HG03521 (cell line): ENCODE results near the gene SGSM2.

Source experiments
- ATAC-seq: cut with Tn5 transposase; IDR thresholded peaks from one replicate; pipeline ENCODE4 v1.9.1; 2021; ENCODE audit warnings: mild to moderate bottlenecking, moderate library complexity; ENCODE audit not compliant: unreplicated experiment

Gene SGSM2

GRCh38 chr17:2336215-2336851 is 968 bp upstream of the SGSM2 start, which contains the start of gene TSR1:
TSS of gene TSR1 (minus strand) at chr17:2336457. CDS start at chr17:2336427, 30 bp downstream.
- ATAC-seq = peak; percentile 72

GRCh38 chr17:2337544-2338314 is 428 bp downstream of the SGSM2 start:
- peak; percentile 32 for ATAC-seq

GRCh38 chr17:2338315-2338657 is 985 bp downstream of the SGSM2 start:
- ATAC-seq = no peak

GRCh38 chr17:2343421-2343820 is 6.1 kb downstream of the SGSM2 start:
- no peak for ATAC-seq

DNA sequence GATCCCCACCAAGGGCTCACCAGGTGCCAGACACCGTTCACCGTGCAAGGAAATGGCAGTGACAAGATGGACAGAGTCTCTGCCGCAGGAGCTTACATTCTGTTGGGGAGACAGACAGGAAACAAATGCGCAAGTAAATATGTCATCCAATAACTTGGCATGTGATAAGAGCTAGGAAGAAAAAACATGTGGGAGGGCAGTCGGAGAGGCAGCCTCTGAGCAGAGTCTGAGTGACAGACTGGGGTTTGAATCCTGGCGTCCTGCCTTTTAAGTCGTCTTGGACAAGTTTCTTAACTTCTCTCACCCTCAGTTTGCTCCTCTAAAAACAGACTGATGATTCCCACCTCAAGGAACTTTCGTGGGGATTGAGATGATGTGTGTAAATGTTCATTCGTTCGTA is 7.2 kb downstream of the SGSM2 start:
- no peak for ATAC-seq

DNA sequence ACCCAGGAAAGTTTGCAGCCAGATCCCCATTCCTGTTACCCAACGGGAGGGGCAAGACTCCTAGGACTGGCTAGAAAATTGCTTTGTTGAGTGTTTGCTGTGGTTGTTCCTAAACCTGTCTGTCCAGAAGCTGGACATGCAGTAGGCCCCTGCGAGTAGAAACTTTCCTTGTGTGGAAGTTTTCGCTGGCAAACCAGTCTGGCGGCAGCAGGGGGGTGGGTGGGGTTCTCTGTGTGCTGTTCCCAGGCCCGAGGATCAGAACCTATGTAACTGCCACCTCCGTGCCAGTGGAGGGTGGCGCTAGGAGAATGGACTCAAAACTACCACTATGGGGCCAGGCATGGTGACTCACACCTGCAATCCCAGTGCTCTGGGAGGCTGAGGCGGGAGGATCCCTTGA is 9.2 kb downstream of the SGSM2 start:
- no peak for ATAC-seq

DNA sequence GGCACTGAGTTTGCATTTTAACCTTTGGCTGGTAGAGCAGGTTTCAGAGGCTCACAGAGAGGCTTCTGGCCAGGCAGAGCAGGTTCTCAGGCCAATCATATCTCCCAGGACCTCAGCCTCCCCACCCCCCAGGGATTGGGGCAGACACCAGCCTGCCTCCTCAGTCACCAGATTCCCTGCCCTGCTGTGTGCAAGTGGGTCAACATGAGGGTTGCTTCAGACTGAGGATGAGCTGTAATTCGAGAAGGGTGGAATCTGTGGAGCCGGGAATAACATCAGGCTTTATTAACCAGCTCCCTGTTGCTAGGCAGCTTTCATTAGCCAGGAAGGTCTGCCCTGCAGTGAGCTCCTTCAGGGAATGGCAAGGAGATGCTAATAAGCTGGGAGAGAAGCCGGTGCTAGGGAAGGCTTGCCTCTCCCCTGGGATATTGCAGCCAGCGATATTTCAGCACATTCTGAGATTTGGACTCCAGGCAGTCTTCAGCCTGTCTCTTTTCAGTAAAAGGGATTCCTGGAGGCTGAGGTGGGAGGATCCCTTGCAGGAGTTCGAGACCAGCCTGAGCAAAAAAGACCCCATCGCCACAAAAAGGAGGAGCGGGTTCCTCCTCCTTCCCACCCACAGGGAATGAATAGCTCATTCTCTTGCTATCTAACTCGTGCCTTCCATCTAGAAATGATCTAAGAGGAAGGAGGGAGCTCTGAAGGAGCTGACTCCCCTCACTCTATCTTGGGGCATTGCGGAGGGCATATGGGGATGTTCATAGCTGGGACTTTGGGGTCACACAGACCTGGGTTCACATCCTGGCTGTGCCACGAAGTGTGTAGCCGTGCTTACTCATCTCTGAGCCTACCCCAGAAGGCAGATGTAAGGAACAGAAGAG is 10.7 kb downstream of the SGSM2 start:
- ATAC-seq = no peak

- no peak for ATAC-seq
Measured at GRCh38 chr17:2351269-2351668, 14.0 kb downstream of the SGSM2 start.

- no peak for ATAC-seq
Measured at GRCh38 chr17:2354311-2354710, 17.0 kb downstream of the SGSM2 start.

GRCh38 chr17:2357237-2357636 is 19.9 kb downstream of the SGSM2 start:
- no peak for ATAC-seq

DNA sequence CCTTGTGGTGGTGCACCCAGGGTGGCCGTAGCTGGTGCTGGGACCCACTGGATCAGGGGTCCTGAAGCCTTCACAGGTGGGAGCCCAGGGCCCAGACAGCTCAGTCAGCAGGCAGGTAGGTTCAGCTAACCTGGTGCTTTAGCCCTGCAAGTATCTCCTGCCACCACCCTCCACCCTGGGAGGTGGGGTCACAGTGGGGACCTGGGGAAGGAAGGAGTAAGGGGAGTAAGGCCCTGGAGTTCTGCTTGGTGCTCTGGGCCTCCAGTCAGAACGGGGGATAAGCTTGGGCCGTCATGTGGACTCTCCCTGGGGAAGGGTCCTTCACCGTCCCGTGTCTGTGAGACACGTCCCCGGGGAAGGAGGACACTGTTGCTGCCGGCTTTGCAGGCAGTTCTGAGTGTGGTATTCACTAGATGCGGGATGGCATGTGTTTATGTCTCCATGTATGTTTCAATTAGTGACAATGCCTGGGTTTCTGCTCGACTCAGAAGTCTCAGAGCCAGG is 20.7 kb downstream of the SGSM2 start:
- no peak for ATAC-seq

GRCh38 chr17:2361010-2361760 is 23.9 kb downstream of the SGSM2 start:
- ATAC-seq = no peak

GRCh38 chr17:2362016-2362415 is 24.7 kb downstream of the SGSM2 start:
- no peak for ATAC-seq

- no peak for ATAC-seq
Measured at GRCh38 chr17:2362416-2362815, 25.1 kb downstream of the SGSM2 start.

GRCh38 chr17:2362881-2363280 is 25.6 kb downstream of the SGSM2 start:
- no peak for ATAC-seq

DNA sequence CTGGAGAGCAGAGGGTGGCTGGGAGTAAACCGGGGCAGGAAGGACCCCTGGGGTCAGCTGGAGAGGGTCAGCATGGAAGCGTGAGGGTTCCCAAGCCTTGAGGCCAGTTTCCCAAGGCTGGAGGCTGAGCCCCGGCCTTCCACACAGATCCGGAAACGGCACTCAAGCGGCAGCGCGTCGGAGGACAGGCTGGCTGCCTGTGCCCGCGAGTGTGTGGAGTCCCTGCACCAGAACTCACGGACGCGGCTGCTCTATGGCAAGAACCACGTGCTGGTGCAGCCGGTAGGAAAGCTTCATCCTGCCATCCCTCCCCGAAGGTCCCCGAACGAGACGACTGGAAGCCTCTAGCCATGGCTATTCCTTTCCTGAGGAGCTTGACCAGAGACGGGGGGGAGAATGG is 26.0 kb downstream of the SGSM2 start:
- ATAC-seq = no peak

GRCh38 chr17:2363851-2364762 is 26.8 kb downstream of the SGSM2 start:
- ATAC-seq = no peak

GRCh38 chr17:2364763-2365116 is 27.4 kb downstream of the SGSM2 start:
- ATAC-seq = no peak

DNA sequence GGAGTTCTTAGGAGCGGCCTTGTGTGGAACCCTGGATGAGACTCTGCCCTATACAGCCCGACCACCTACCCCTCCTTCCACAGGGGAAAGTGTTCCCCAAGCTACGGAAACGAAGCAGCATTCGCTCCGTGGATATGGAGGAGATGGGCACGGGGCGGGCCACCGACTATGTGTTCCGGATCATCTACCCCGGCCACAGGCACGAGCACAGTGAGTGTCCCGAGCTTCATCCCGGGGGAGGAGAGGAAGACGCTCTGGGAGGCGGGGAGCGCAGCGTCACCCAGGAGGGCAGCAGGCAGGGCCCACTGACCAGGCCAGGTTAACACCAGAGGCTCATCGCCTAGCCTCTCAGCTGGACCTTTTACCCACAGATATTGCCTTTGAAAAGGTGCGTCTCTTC is 27.8 kb downstream of the SGSM2 start:
- no peak for ATAC-seq
